Measurements from ENCODE around the gene ADCY4. TPM values are rescaled to one million over a fixed set of nuclear protein-coding genes. Genes with fewer than 3 reads are reported as not detected.

The ADCY4 gene
- total and polyA plus RNA-seq, 2 of the 13 experiments (the other 11 are each of a cell fraction or from before 2014, with no cell fraction given), result 0.03 TPM; not detected in 1

DNA sequence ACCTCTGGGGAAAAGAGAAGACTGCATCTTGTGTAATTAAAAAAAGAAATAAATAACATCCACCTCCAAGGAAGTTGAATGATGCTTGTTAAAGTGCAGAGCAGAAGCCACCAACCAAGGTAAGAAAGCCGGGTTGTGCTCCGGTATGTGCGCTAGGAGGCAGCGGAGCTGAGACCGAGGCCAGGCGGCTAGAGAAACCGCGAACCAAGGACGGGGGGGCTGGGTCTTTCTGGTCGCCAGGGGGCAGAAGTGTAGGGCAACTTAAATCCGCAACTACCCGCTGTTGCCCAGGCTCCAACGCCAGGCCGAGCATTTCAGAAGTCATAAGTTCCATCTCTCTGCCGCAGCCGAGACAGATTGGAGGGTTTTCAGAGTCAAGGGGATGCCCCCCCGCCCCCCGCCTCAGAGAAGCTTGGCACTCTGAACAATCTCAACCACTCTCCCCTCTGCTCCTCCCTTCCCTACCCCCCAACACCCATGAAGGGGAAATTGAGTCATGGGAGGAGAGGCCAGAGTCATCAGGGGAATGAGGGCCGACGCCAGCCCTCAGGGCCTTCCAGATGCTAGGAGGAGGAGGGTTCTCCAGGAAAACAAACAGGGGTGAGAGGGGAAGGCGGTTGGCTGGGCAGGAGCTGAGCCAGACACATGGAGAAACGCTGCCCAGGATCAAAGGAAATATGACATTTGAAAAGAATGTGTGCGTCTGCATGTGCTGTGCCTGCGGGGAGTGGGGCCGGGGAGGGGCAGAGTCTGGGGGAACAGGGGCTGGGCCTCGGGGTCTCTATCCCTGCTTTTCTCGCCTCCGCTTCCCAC lies 30.9 kb upstream of the ADCY4 start (continued):
- TF ChIP-seq DPF2 (CRISPR knock-in tag; IDR thresholded peaks at IDR 0.05; ENCODE audit: borderline replicate concordance, low read depth) (peak; percentile 49; the same call in 1 of the 2 replicates), SMARCC2 (IDR thresholded peaks at IDR 0.05) (no peak), SIN3B (IDR thresholded peaks at IDR 0.05; ENCODE audit: low read length) (peak; percentile 40; the same call in 1 of the 2 replicates), ZNF329 (CRISPR knock-in tag; IDR thresholded peaks at IDR 0.05; ENCODE audit: low read depth) (no peak), PTBP1 (IDR thresholded peaks at IDR 0.05; ENCODE audit: low read depth, low read length, poor library complexity, severe bottlenecking) (peak; percentile 93), ATAD3A (CRISPR knock-in tag; IDR thresholded peaks at IDR 0.05) (0 out of 2 replicates have a peak, but pooled peaks have one; percentile 48), NFAT5 (CRISPR knock-in tag; IDR thresholded peaks at IDR 0.05) (0 out of 2 replicates have a peak, but pooled peaks have one; percentile 60), POLR2G (IDR thresholded peaks at IDR 0.05; ENCODE audit: low read depth, low read length) (no peak), FOSL1 (CRISPR knock-in tag; IDR thresholded peaks at IDR 0.05; ENCODE audit: borderline replicate concordance) (no peak), ZNF556 (CRISPR knock-in tag; IDR thresholded peaks at IDR 0.05; ENCODE audit: borderline replicate concordance) (peak; percentile 99), ADNP (CRISPR knock-in tag; IDR thresholded peaks at IDR 0.05) (peak; percentile 75), CREB1 (IDR thresholded peaks at IDR 0.05) (no peak), CREB1 (CRISPR knock-in tag; IDR thresholded peaks at IDR 0.05) (no peak), ZNF501 (CRISPR knock-in tag; IDR thresholded peaks at IDR 0.05) (peak; percentile 95), RXRA (CRISPR knock-in tag; IDR thresholded peaks at IDR 0.05) (peak; percentile 74), MAF1 (CRISPR knock-in tag; IDR thresholded peaks at IDR 0.05; ENCODE audit: borderline replicate concordance) (peak; percentile 69; the same call in 1 of the 2 replicates), FOXK1 (CRISPR knock-in tag; IDR thresholded peaks at IDR 0.05; ENCODE audit: borderline replicate concordance, low read depth) (peak; percentile 85), CHCHD3 (CRISPR knock-in tag; IDR thresholded peaks at IDR 0.05) (no peak), THAP8 (CRISPR knock-in tag; IDR thresholded peaks at IDR 0.05; ENCODE audit: borderline replicate concordance) (no peak; the same call in 1 of the 2 replicates), RXRB (CRISPR knock-in tag; IDR thresholded peaks at IDR 0.05; ENCODE audit: borderline replicate concordance) (peak; percentile 85), ZNF547 (CRISPR knock-in tag; IDR thresholded peaks at IDR 0.05) (peak; percentile 85; the same call in 1 of the 2 replicates)
- TF ChIP-seq, protein P1, sequence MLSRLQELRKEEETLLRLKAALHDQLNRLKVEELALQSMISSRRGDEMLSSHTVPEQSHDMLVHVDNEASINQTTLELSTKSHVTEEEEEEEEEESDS (CRISPR knock-in tag; IDR thresholded peaks at IDR 0.05; ENCODE audit: borderline replicate concordance), result no peak; the same call in none of the 2 replicates

Measured in HepG2 (cell line).